HEK293T (cell line): ENCODE results near the gene ALKBH3.

Experiments used
- ARNT ChIP-seq: fragments of 450-650 bp; IDR thresholded peaks from 2 replicates; pipeline ENCODE4 v1.6.1; 2017; ENCODE audit warnings: mild to moderate bottlenecking
- BHLHE40 ChIP-seq: fragments of 450-650 bp; IDR thresholded peaks from 2 replicates; pipeline ENCODE4 v1.6.1; 2016; ENCODE audit warnings: mild to moderate bottlenecking, moderate library complexity, borderline replicate concordance
- CTBP1 ChIP-seq: fragments of 450-650 bp; IDR thresholded peaks from 2 replicates; pipeline ENCODE4 v1.6.1; 2016; ENCODE audit warnings: borderline replicate concordance
- ELF4 ChIP-seq: fragments of 450-650 bp; IDR thresholded peaks from 2 replicates; pipeline ENCODE4 v1.6.1; 2017; ENCODE audit warnings: antibody characterized with exemption
- FOXA1 ChIP-seq: fragments of 450-650 bp; IDR thresholded peaks from 2 replicates; pipeline ENCODE4 v1.6.1; 2016; ENCODE audit warnings: mild to moderate bottlenecking
- FOXK2 ChIP-seq: fragments of 450-650 bp; IDR thresholded peaks from 2 replicates; pipeline ENCODE4 v1.6.1; 2016; ENCODE audit warnings: mild to moderate bottlenecking
- FOXM1 ChIP-seq: fragments of 450-650 bp; IDR thresholded peaks from 2 replicates; pipeline ENCODE4 v1.6.1; 2017; ENCODE audit warnings: mild to moderate bottlenecking, borderline replicate concordance
- LEF1 ChIP-seq: fragments of 450-650 bp; IDR thresholded peaks from 2 replicates; pipeline ENCODE4 v1.6.1; 2017; ENCODE audit warnings: mild to moderate bottlenecking, borderline replicate concordance
- NFRKB ChIP-seq: fragments of 450-650 bp; IDR thresholded peaks from 2 replicates; pipeline ENCODE4 v1.6.1; 2016; ENCODE audit warnings: mild to moderate bottlenecking, moderate library complexity
- SP1 ChIP-seq: fragments of 450-650 bp; IDR thresholded peaks from 2 replicates; pipeline ENCODE4 v1.6.1; 2017
- SUZ12 ChIP-seq: fragments of 450-650 bp; IDR thresholded peaks from 2 replicates; pipeline ENCODE4 v1.6.1; 2016; ENCODE audit warnings: mild to moderate bottlenecking
- TARDBP ChIP-seq: fragments of 450-650 bp; IDR thresholded peaks from 2 replicates; pipeline ENCODE4 v1.6.1; 2016
- ZNF384 ChIP-seq: fragments of 450-650 bp; IDR thresholded peaks from 2 replicates; pipeline ENCODE4 v1.6.1; 2016

DNA sequence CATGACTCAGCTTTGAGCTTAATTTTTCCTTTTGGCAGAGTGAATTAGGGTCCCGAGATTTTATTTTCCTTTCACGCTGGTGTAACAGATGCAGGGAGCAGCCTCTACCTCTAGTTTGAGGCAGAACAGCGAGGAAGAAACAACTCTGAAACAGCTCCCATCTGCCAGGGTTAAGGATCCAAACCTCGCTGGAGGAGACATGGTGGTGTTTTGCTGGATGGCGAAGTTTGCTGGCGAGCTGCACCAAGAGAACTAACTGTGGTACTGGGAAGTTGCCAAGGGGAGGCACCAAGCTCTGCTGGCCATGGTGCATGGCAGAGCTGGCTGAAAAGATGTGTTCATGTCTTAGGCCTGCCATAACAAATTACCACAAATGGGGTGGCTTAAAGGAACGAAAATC lies 7.6 kb upstream of the ALKBH3 start:
- TF ChIP-seq ELF4 (no peak), ARNT (no peak), SP1 (no peak), SUZ12 (no peak), FOXA1 (no peak), FOXK2 (no peak), NFRKB (no peak), TARDBP (no peak), FOXM1 (no peak), ZNF384 (no peak), BHLHE40 (no peak), LEF1 (no peak), CTBP1 (no peak)
